ENCODE measurements around the gene BAMBI.

BAMBI gene

DNA sequence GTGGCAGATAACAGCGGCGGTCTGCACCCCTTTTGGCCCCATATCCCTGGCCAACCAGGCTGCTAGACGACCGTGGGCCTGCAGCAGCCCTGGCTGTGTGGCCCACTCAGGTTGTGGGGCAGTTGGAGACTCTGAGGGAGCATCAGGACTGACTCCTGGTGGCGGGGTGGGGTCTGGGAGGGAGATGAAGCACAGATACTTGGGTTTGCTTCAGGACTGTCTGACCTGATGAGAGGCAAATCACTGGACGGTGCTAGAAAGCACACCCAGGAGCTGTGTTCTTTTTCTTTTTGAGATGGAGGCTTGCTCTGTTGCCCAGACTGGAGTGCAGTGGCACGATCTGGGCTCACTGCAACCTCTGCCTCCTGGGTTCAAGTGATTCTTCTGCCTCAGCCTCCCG, 28.2 kb downstream of the BAMBI start:
- TF ChIP-seq CTCF (conservative IDR thresholded peaks at IDR 0.05; ENCODE audit: low read depth, low read length): no peak
- Histone ChIP-seq H3K4me3 (IDR thresholded peaks at IDR 0.05; ENCODE audit: insufficient read depth, low read depth, low read length) (no peak overlapping the region), H3K27ac (no peak overlapping the region), H3K79me2 (ENCODE audit: insufficient read depth, low read depth) (no peaks in the 10 kb centered on the region), H3K36me3 (ENCODE audit: insufficient read depth) (no peaks in the 10 kb centered on the region), H3K4me2 (no peak overlapping the region), H3K27me3 (ENCODE audit: insufficient read depth, low read depth) (no peaks in the 10 kb centered on the region), H4K20me1 (ENCODE audit: insufficient read depth) (no peaks in the 10 kb centered on the region), H3K9ac (no peak overlapping the region), H2AFZ (ENCODE audit: low read depth) (no peak overlapping the region), H3K4me1 (ENCODE audit: low read depth, poor library complexity, severe bottlenecking) (no peaks in the 10 kb centered on the region)

DNA sequence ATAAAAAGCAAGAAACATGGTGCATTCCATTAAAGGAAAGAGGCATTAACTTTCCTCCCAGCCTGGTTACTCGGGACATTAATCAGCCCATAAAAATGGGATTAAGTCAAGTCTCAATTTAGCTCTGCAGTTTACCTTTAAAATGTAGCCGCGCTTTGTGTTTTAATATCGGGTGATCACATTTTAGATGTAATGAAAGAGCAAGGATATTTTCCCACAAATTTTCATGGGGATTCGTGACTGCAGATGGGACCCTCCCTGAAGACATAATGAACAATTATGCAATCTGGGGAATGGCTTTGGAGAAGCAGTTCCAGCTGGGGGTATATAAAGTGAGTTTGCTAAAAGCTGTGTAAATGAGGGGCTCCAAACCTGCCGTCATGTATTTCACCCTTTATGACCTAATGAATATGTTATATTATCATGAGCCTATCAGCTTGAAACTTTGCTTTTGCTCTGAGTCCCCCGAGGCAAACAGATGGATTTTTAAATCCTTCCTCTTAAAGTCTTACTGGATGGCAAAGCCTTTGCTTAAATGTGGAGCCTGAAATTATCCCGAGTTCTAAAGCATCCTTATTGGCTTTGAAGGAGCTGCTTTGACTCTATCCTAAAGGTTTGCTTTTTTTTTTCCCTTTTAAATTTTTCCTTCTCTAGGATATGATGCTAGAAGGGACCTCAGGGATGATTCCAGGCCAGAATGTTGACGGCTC, 31.8 kb downstream of the BAMBI start:
- no peak overlapping the region for H2AFZ ChIP-seq (ENCODE audit: low read depth)
- H3K27me3 ChIP-seq (ENCODE audit: insufficient read depth, low read depth): no peaks in the 10 kb centered on the region
- no peak overlapping the region for H3K27ac ChIP-seq
- no peak overlapping the region for H3K4me2 ChIP-seq
- H3K4me3 ChIP-seq (IDR thresholded peaks at IDR 0.05; ENCODE audit: insufficient read depth, low read depth, low read length): no peak overlapping the region
- no peak overlapping the region for H3K9ac ChIP-seq
- H3K4me1 ChIP-seq (ENCODE audit: low read depth, poor library complexity, severe bottlenecking): no peaks in the 10 kb centered on the region
- no peaks in the 10 kb centered on the region for H3K36me3 ChIP-seq (ENCODE audit: insufficient read depth)
- no peak for TF ChIP-seq CTCF (conservative IDR thresholded peaks at IDR 0.05; ENCODE audit: low read depth, low read length)
- H4K20me1 ChIP-seq (ENCODE audit: insufficient read depth): no peaks in the 10 kb centered on the region
- no peaks in the 10 kb centered on the region for H3K79me2 ChIP-seq (ENCODE audit: insufficient read depth, low read depth)

DNA sequence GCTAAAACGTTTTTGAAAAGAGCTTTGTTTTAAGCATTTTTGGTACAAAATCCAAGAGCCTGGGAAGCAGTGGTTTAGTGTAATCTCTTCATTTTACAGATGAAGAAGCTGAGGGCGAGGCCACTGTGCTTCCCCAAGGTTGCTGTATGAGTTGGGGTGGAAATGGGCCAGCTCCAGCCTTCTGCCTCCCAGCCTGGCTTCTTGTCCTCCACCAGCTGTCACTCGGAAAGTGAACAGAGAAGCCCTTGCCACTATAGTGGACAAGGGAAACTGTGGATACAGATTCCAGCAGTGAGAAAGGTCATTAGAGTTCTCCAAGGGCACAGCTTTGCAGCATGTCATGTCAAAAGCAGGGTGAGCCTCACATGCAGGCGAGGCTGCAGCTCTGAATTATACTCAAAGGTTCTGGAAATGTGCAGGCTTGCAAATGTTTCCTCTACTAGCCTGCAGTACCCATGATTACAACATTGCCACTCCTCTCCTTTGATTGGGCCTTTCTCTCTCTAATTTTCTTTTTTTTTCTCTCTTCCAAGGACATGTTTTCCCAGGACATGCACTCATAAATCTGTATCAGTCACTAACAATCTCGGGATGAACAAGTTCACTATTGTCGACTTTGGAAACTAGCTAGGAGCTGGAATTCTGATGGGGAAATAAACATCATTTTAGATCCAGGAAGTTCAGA, 33.0 kb downstream of the BAMBI start:
- H3K4me2 ChIP-seq: no peak overlapping the region
- H3K9ac ChIP-seq: no peak overlapping the region
- H3K4me1 ChIP-seq (ENCODE audit: low read depth, poor library complexity, severe bottlenecking): no peaks in the 10 kb centered on the region
- H2AFZ ChIP-seq (ENCODE audit: low read depth): no peak overlapping the region
- H4K20me1 ChIP-seq (ENCODE audit: insufficient read depth): no peaks in the 10 kb centered on the region
- H3K36me3 ChIP-seq (ENCODE audit: insufficient read depth): no peaks in the 10 kb centered on the region
- no peak overlapping the region for H3K4me3 ChIP-seq (IDR thresholded peaks at IDR 0.05; ENCODE audit: insufficient read depth, low read depth, low read length)
- TF ChIP-seq CTCF (conservative IDR thresholded peaks at IDR 0.05; ENCODE audit: low read depth, low read length): no peak
- no peaks in the 10 kb centered on the region for H3K27me3 ChIP-seq (ENCODE audit: insufficient read depth, low read depth)
- no peaks in the 10 kb centered on the region for H3K79me2 ChIP-seq (ENCODE audit: insufficient read depth, low read depth)
- no peak overlapping the region for H3K27ac ChIP-seq

DNA sequence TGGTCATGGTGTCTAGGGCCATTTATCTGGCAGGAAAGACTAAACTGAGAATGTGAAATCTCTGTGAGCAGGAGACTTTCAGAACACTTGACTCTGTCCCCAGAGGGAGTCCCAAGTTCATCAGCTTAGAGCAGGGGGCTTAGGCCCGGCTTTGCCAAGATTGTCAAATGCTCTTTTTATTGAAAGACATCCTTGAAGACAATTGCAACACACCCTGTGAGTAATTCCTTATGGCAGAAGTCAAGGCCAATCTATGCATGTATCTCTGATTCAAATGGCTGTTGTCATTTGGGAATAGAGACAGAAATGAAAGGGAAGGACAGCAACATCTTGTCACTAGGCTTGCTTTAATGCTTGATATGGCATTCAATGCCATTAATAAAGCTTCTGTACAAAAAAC, 33.7 kb downstream of the BAMBI start:
- no peak for TF ChIP-seq CTCF (conservative IDR thresholded peaks at IDR 0.05; ENCODE audit: low read depth, low read length)
- H3K4me2 ChIP-seq: no peak overlapping the region
- no peak overlapping the region for H3K9ac ChIP-seq
- H4K20me1 ChIP-seq (ENCODE audit: insufficient read depth): no peaks in the 10 kb centered on the region
- H3K79me2 ChIP-seq (ENCODE audit: insufficient read depth, low read depth): no peaks in the 10 kb centered on the region
- no peak overlapping the region for H2AFZ ChIP-seq (ENCODE audit: low read depth)
- H3K36me3 ChIP-seq (ENCODE audit: insufficient read depth): no peaks in the 10 kb centered on the region
- H3K4me3 ChIP-seq (IDR thresholded peaks at IDR 0.05; ENCODE audit: insufficient read depth, low read depth, low read length): no peak overlapping the region
- no peaks in the 10 kb centered on the region for H3K27me3 ChIP-seq (ENCODE audit: insufficient read depth, low read depth)
- H3K4me1 ChIP-seq (ENCODE audit: low read depth, poor library complexity, severe bottlenecking): no peaks in the 10 kb centered on the region
- H3K27ac ChIP-seq: no peak overlapping the region
